DMS153 (cell line): ENCODE results near the gene ABLIM3.
A peak's percentile ranks its signal among the peaks of the same experiment; 100 is the strongest.

Experiments used
- DNase-seq: peaks from one replicate; lab custom pipeline; 2025; lab: John Stamatoyannopoulos, UW

The ABLIM3 gene

GRCh38 chr5:149282027-149282965 lies 141.0 kb downstream of the ABLIM3 start:
- DNase-seq: no peak

- DNase-seq: no peak
Observed at GRCh38 chr5:149282966-149283332, 141.7 kb downstream of the ABLIM3 start.

- DNase-seq: peak; percentile 46
Observed at GRCh38 chr5:149283626-149284480, 142.6 kb downstream of the ABLIM3 start.

GRCh38 chr5:149284501-149284900 lies 143.2 kb downstream of the ABLIM3 start:
- no peak for DNase-seq

GRCh38 chr5:149285153-149285552 lies 143.9 kb downstream of the ABLIM3 start:
- DNase-seq: no peak

- no peak for DNase-seq
Observed at GRCh38 chr5:149288436-149288835, 147.1 kb downstream of the ABLIM3 start.

- no peak for DNase-seq
Observed at GRCh38 chr5:149289301-149289700, 148.0 kb downstream of the ABLIM3 start.

GRCh38 chr5:149294872-149295829 lies 153.9 kb downstream of the ABLIM3 start:
- no peak for DNase-seq

GRCh38 chr5:149297340-149298025 lies 156.2 kb downstream of the ABLIM3 start:
- no peak for DNase-seq

GRCh38 chr5:149298163-149298562 lies 156.9 kb downstream of the ABLIM3 start:
- no peak for DNase-seq

- no peak for DNase-seq
Observed at GRCh38 chr5:149298842-149299404, 157.6 kb downstream of the ABLIM3 start.

- DNase-seq: no peak
Observed at GRCh38 chr5:149299451-149300054, 158.3 kb downstream of the ABLIM3 start.

GRCh38 chr5:149300441-149300840 lies 159.1 kb downstream of the ABLIM3 start:
- DNase-seq: no peak

GRCh38 chr5:149301049-149301743 lies 159.9 kb downstream of the ABLIM3 start:
- no peak for DNase-seq

GRCh38 chr5:149301744-149302380 lies 160.6 kb downstream of the ABLIM3 start:
- no peak for DNase-seq

- no peak for DNase-seq
Observed at GRCh38 chr5:149302641-149303040, 161.3 kb downstream of the ABLIM3 start.

- DNase-seq: no peak
Observed at GRCh38 chr5:149303210-149303609, 161.9 kb downstream of the ABLIM3 start.

GRCh38 chr5:149304195-149305078 lies 163.1 kb downstream of the ABLIM3 start:
- DNase-seq: no peak
